GM10266 (cell line): Measurements from ENCODE around the gene MZF1.

Source experiments
- DNase-seq: peaks from one replicate; pipeline ENCODE4 v3.0.0; 2012; ENCODE audit errors: extremely low spot score
- TF ChIP-seq, protein P1 (sequence below): IDR thresholded peaks from 2 replicates; pipeline ENCODE4 v1.5.1; 2012; ENCODE audit warnings: mild to moderate bottlenecking, low read depth; ENCODE audit not compliant: control insufficient read depth, insufficient read depth; ENCODE audit errors: missing control alignments

The MZF1 gene

DNA sequence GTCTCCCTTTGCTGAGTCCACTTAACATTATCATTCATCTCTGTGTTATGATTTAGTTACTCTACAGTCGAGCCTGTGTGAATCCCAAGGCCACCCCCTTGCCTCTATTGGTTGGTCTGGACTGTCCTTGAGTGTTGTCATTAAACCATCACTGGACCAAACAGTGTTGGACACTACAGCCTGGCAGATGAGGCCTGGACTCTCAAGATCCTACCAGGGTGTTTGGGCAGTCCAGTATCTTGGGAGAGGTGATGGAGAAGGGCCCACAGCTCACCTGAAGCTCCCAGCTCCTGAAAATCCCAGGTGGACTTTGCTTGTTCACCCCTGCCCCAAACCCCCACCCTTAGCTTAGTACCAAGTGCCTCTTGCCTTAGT lies 22.0 kb downstream of the MZF1 start:
- TF ChIP-seq, protein P1, sequence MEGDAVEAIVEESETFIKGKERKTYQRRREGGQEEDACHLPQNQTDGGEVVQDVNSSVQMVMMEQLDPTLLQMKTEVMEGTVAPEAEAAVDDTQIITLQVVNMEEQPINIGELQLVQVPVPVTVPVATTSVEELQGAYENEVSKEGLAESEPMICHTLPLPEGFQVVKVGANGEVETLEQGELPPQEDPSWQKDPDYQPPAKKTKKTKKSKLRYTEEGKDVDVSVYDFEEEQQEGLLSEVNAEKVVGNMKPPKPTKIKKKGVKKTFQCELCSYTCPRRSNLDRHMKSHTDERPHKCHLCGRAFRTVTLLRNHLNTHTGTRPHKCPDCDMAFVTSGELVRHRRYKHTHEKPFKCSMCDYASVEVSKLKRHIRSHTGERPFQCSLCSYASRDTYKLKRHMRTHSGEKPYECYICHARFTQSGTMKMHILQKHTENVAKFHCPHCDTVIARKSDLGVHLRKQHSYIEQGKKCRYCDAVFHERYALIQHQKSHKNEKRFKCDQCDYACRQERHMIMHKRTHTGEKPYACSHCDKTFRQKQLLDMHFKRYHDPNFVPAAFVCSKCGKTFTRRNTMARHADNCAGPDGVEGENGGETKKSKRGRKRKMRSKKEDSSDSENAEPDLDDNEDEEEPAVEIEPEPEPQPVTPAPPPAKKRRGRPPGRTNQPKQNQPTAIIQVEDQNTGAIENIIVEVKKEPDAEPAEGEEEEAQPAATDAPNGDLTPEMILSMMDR, result no peak
- DNase-seq, result no peak

DNA sequence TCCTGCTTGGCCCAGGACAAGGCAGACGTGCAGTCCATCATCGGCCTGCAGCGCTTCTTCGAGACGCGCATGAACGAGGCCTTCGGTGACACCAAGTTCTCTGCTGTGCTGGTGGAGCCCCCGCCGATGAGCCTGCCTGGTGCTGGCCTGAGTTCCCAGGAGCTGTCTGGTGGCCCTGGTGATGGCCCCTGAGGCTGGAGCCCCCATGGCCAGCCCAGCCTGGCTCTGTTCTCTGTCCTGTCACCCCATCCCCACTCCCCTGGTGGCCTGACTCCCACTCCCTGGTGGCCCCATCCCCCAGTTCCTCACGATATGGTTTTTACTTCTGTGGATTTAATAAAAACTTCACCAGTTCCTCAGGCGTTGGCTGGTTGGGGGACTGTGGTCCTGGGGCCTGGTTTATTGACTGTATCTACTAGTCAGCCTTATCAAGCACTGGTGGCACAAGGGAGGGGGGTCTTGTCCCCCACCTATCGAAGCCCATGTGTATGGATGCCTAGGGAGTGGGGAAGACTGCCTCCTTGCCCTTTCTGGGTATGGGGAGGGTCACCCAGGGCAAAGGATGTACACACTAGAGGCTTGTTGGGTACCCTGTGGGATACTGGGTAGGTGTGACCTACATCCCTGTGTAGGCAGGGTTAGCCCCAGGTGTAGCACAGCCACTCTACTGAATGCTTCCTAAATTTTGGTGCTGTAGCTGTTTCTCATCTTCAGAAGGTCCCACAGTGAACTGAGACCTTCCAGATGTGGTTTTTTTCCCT lies 22.6 kb downstream of the MZF1 start:
- no peak for DNase-seq
- TF ChIP-seq, protein P1, result no peak

DNA sequence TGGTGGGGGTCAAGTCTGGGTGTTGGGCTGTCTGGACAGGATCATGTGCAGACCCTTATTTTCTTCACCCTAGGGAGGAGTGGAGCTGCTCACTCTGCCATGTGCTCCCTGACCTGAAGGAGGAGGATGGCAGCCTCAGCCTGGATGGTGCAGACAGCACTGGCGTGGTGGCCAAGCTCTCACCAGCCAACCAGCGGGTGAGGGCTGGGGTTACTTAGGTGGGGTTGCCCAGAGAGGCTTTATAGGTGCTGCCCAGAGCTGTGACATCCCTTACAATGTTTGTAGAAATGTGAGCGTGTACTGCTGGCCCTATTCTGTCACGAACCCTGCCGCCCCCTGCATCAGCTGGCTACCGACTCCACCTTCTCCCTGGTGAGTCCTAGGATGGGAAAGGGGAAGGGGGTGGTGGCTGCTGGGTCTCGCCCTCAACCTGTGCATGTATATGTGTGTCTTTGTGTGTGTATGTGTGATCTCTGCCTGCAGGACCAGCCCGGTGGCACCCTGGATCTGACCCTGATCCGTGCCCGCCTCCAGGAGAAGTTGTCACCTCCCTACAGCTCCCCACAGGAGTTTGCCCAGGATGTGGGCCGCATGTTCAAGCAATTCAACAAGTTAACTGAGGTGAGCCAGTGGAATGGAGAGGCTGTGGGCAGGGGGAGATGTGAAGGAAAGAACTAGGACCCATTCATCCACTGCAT lies 23.3 kb downstream of the MZF1 start:
- no peak for DNase-seq
- TF ChIP-seq, protein P1, result no peak

DNA sequence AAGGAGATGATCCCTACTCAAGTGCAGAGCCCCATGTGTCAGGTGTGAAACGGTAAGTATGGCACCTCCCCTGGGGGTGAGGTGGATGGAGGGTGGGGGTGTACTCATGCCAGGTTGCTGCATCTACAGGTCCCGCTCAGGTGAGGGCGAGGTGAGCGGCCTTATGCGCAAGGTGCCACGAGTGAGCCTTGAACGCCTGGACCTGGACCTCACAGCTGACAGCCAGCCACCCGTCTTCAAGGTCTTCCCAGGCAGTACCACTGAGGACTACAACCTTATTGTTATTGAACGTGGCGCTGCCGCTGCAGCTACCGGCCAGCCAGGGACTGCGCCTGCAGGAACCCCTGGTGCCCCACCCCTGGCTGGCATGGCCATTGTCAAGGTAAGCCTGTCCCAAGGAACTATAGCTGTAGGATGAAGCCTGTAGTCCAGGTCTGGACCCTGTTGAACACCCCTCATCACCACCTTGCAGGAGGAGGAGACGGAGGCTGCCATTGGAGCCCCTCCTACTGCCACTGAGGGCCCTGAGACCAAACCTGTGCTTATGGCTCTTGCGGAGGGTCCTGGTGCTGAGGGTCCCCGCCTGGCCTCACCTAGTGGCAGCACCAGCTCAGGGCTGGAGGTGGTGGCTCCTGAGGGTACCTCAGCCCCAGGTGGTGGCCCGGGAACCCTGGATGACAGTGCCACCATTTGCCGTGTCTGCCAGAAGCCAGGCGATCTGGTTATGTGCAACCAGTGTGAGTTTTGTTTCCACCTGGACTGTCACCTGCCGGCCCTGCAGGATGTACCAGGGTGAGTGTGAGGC lies 24.1 kb downstream of the MZF1 start:
- no peak for DNase-seq
- TF ChIP-seq, protein P1, result no peak

DNA sequence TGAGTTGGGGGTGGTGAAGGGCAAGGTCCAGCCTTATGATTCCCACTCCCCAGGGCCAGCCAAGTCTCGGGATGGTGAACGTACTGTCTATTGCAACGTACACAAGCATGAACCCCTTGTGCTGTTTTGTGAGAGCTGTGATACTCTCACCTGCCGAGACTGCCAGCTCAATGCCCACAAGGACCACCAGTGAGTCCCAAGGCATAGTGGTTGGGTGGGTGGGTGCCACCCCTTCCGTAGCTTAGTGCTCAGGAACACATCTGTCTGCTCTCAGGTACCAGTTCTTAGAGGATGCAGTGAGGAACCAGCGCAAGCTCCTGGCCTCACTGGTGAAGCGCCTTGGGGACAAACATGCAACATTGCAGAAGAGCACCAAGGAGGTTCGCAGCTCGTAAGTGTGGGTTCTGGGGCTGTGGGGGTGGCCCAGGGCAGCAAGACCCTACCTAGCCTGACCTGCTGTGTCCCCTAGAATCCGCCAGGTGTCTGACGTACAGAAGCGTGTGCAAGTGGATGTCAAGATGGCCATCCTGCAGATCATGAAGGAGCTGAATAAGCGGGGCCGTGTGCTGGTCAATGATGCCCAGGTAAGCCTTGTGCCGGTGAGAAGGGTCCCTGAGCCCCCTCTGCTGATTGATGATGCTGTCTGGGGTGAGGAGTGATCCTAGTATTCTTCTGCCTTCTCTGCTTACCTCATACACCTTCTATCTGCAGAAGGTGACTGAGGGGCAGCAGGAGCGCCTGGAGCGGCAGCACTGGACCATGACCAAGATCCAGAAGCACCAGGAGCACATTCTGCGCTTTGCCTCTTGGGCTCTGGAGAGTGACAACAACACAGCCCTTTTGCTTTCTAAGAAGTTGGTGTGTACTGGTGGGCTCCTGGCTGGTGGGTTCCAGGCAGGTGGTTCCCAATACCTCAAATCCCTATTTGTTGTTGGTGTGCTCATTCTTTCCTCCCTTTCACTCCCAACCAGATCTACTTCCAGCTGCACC lies 25.5 kb downstream of the MZF1 start:
- no peak for DNase-seq
- TF ChIP-seq, protein P1, result no peak

DNA sequence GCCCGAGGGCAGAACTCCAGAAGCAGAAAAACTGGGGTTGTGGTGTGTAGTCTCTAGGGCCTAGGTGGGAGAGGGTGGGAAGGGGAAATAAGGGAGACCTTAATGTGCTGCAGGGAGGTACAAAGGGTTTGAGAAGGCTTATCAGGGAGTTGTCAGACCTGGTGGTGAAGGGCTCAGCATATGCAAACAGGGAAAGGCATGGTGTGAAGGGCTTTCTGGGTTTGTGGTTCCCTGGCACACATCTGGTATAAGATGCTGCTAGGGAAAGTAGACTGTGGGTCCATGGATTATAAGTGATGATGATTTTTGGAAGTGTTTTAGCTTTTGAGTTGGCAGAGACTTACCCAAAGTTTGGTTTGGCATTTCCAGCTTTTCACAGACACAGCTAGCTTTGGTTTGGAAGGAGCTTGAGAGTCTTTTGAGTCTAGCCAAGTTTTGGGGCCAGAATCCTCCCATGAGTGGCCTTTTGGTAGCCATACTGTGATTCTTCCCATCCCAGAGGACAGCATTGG lies 27.1 kb downstream of the MZF1 start:
- TF ChIP-seq, protein P1, result no peak
- DNase-seq, result no peak
